Islet of Langerhans (tissue), 1 donor: ENCODE measurements around the gene STK32C.
"Not testable (repeated sequence)": the region's sequence is repeated elsewhere in the genome, so short reads cannot be mapped to it uniquely, and the experiment has no call there.

Experiments used
- FAIRE-seq: peaks from one replicate; lab custom pipeline; 2011; peaks lifted over from hg19 to GRCh38; lab: Jason Lieb, UNC

The STK32C gene

DNA sequence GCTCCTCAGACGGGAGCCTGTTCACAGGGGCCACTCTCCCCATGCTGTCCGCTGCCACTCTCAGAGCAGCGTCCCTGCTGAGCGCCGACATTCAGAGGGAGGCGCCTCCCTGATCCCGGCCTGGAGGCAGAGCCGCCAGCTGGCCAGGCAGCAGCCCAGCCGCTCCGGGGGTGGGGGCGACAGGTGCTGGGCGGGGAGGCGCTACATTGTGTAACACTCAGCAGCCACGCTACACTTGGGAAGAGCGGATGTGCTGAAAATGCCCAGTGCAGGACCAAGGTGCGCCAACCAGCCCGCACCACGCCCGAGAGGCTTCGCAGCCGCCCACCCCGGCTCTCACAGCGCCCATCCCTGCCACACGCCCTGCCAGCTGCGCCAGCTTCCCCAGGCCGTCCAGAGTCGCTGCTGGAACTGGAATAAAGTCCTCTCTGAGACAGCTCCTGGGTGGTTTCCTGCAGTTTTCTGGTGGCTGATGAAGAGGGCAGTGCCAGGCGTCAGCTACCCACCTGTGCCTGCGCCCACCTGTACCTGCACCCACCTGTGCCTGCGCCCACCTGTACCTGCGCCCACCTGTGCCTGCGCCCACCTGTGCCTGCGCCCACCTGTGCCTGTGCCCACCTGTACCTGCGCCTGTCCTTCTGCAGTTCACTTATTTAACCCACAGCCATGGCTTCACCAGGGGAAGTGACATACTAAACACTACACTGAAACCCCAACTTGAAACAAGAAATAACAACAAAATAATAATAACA lies 25.7 kb downstream of the STK32C start:
- FAIRE-seq = no peak

DNA sequence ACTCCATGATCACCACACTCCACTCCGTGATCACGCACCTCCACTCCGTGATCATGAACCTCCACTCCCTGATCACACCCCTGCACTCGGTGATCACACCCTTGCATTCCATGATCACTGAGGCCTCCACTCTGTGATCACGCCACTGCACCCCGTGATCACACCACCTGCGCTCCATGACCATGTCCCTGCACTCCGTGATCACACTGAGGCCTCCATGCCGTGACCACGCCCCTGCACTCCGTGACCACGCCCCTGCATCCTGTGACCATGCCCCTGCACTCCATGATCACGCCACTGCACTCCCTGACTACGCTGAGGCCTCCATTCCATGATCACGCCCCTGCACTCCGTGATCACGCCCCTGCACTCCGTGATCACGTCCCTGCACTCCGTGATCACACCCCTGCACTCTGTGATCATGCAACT lies 27.1 kb downstream of the STK32C start:
- no peak for FAIRE-seq

DNA sequence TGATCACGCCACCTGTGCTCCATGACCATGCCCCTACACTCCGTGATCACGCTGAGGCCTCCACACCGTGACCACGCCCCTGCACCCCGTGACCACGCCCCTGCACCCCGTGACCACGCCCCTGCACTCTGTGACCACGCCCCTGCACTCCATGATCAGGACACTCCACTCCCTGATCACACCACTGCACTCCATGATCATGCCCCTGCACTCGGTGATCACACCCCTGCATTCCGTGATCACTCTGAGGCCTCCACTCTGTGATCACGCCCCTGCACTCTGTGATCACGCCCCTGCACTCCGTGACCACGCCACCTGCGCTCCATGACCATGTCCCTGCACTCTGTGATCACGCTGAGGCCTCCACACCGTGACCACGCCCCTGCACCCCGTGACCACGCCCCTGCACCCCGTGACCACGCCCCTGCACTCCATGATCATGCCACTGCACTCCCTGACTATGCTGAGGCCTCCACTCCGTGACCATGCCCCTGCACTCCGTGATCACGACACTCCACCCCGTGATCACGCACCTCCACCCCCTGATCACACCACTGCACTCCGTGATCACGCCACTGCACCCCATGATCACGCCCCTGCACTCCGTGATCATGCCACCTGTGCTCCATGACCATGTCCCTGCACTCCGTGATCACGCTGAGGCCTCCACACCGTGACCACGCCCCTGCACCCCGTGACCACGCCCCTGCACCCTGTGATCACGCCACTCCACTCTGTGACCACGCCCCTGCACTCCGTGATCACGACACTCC lies 27.7 kb downstream of the STK32C start:
- no peak for FAIRE-seq

DNA sequence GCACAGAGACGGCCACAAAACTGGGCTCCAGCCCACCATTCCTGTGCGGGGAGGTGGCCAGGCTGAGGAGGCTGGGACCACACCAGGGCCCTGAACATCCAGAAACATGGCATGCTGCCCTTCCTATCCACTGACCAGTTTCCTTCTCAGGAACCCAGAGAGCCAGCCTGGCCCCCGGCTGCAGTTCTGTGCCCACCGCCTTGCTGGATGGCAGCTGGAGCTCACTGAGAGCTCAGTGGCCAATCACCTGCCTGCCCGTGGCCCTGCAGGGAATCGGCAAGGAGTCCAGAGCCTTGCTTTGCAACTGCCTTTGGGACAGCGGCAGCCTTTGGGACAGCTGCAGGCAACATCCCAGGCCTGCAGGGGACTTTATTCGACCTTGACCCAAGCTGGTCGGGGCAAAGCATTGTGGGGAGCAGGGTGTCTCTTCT lies 30.4 kb downstream of the STK32C start:
- no peak for FAIRE-seq

DNA sequence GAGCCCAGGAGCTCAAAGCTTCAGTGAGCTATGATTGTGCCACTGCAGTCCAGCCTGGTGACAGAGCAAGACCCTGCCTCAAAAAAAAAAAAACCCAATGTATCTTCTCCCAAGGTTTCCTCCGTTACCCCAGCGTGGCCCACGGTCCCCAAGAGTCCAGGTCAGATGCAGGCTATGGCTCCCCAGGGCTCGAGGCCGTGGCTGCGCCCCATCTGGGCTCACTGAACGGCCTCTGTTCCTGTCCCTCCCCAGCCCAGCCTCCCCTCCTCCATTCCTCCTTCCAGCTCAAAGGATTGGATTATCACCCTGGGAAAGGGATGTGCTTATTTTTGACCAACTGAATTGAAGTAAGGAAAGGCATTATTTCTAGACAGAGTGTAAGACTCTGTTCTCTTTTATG lies 31.0 kb downstream of the STK32C start:
- FAIRE-seq = no peak

DNA sequence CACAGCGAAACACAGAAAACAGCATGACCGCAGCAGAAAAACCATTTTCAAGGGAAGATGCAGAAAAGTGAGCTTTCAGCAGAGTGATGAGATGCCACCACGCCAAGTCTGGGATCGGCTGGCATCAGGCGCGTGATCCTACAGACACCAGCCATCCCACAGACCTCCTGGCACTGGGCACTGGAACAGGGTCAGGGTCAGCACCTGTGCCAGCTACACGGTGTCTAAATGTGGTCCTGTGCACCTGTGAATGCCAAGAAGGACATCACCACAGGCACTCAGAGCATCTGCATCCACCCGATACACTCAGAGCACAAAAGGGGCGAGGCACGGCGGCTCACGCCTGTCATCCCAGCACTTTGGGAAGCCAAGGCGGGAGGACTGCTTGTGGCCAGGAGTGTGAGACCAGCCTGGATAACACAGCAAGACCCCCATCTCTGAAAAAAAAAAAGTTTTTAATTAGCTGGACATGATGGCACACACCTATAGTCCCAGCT lies 31.5 kb downstream of the STK32C start:
- no peak for FAIRE-seq

DNA sequence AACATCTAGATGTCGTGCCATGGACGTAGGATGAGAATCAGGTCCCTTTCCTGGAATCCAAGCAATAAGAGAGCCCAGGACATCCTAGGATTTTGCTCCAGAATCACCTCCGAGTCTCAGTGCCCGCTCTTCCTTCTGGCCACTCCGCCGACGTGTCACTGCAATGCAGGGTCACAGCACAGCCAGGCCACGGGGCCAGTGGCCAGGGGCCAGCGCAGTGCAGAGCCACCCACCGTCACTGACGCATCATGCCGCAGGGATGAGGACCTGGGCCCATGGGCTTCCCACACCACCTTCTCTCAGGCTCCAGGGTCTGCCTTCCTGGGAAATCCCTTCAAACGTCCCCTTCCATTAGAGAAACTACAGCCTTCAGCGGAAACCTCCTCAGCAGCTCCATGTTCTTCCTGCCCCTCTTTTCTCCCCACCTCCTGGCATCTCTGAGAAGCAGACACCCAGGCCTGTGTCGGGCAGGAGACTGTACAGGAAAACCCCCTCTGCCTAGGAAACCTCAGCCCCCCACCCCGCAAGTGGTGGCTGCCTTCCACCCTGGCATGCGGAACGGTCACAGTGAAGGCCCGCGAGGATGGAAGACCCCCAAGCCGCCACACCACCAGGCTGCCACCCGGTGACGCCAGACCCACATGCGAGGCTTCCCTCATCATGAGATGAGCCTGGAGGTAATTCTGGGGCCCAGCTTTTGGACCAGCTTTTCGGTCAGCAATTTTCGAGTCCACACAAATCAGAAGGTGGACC lies 32.1 kb downstream of the STK32C start:
- FAIRE-seq = no peak

DNA sequence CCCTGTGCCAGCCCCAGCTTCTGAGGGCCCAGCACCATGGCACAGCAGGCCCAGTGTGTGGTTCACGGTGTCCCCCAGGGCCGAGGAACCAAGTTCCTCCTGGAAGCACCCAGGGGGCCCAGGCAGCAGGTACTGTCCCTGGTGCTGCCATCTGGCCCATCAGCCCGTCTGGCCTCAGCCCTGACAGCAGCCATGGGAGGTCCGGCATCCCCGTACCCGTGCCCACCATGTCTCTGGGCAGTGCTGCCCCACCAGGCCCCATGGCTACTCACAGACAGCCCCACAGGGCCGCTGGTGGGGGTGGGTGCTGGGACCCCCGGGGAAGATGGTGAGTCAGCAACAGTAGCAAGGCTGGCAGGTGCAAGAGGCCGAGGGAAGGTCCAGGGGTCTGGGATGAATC lies 32.8 kb downstream of the STK32C start:
- no peak for FAIRE-seq

DNA sequence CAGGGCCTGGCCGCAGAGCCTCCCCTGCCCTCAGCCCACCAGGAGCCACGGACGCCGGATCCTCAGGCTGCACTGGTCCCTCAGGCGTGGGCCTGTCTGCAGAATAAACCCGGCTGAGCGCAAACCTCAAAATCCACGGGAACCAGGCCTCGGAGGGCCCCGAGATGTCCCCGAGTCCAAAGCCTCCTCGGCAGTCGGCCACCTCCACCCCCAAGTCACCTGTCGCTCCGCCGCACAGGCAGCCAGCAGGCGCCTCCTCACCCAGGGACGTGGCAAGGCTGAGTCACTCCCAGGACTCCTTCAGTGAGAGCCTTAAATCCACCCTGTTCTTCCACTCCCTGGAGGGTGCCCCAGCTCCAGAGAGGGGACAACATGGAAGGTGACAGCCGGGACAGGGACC lies 33.2 kb downstream of the STK32C start:
- FAIRE-seq = no peak

DNA sequence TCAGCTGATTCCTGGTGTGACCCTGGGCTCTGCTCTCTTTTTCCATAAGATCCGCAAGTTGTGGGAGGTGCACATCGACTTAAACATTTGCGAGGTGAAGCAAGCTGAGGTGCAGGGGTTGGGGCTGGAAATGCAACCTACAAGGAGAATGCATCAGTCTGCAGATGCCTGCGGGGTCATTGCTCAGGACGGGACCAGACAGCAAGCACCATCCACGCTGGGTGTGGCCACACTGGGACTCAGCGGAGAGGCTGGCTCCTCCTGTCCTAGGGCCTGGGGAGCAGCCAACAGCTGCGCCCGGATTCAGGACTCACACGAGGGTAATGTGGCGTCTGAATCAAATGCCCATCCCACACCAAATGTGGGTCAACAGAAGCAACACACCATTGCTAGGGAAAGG lies 33.8 kb downstream of the STK32C start:
- no peak for FAIRE-seq

DNA sequence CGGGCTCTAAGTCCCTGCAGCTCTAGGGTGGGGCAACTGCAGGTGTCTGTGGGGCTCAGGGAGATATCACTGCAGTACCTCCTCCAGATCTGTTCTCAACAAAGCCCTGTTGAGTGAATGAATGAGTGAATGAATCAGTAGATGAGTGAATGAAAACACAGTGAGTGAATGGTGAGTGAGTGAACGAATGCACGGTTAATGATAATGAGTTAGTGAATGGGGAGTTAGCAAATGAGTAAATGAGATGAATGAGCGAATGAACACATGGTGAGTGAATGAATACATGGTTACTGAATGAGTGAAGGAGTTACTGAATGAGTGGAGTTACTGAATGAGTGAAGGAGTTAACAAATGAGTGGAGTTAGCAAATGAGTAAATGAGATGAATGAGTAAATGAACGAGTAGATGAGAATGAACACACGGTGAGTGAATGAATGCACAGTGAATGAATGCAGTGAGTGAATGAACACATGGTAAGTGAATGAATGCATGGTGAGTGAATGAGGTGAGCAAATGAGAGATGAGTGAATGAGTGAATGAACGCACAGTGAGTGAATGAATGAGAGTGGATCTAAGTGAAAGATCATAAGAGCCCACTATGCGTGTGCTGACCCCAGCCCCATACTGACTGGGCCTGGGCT lies 34.3 kb downstream of the STK32C start:
- no peak for FAIRE-seq

DNA sequence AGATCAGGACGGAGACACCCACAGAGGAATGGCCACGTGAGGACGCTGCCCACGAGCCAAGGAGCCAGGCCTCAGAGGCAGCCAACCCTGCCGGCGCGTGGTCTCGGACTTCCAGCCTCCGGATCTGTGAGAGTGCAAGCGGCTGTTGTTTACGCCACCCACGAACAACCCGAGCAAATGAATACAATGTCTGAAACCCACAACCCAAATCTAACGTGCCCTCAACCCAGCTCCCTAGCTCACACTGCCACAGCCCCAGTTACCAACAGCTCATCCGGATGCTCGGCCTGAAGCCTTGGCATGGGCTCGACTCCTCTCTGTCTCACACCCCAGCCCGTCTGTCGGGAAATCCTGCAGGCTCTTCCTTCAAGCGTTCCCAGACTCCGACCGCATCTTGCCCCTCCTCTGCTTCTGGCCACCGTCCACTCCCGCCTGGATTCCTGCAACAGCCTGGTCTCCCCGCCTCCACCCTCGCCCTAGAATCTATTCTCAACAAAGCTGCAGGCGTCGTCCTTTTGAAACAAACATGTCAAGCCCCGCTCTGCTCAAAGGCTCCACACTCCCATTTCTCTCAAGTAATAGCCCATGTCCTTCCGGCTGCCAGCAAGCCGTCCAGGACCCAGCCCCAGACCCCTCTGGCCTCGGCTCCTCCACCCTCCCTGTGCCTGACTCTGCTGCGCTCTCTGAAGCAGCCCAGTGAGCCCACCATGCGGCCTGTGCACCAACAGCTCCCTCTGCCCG lies 35.3 kb downstream of the STK32C start:
- no peak for FAIRE-seq

DNA sequence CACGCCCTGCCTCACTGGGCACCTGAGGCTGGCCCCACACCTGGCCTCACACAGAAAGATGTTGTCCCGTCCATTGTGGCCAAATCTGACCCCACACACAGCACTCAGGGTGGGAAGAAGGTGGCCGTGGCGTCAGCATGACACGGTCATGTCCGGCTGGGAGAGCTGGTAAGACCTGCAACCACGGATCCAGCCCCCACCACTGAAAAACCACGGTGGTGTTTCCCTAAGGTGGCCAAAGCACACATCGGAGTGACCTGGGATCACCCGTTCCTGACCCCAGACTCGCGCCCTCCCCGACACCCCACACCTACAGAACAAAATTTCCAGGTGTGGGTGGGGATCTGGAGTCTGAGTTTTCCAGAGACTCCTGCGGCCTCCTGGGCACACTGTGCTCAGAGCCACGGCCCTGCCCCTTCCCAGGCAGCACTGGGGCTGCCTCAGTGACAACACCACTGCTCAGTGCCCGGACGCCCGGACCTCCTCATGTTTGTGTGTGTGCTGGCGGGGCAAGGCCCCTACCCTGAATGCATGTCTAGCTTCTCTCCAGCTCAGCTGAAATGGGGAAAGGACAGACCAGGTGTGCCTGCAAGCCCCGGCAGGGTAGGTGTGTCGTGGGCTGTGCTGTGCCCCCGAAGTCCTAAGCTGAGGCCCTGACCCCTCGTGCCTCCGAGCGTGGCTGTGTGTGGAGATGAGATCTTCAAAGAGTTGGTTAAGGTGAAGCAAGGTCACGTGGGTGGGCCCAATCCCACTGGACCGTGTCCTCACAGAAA lies 36.1 kb downstream of the STK32C start:
- no peak for FAIRE-seq

DNA sequence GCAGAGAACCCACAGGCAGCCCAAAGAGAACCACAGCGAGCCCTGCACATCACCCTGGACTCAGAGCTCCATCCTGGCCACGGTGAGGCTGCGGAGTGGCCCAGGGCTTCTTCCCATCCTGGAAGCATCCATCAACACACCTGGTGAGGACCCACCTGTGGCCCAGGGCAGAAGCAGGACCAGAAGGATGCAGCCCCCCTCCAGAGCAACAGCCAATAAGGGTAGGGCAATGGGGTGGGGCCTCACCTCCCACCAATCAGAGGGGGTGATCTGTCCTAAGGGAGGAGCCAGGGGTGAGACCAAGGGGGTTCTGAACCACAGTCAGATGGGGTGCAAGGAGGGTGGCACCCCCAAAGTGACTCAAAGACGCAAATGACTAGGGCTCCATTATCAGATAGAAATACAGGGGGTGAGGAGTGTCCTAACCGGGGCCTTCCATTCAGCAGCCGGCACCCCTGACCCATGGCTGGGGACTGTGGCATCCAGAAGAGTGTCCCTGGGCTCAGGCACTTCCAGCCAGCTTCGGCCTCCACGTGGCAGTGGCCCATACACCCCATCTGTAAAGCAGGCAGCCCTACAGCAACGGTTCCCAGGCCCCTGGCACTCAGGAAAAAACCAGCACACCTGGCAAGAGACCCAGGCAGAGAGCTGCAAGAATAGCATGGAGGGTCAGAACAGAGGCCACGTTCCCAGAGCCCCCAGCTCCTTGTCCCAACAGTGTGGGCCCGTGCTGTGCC lies 36.9 kb downstream of the STK32C start:
- no peak for FAIRE-seq

DNA sequence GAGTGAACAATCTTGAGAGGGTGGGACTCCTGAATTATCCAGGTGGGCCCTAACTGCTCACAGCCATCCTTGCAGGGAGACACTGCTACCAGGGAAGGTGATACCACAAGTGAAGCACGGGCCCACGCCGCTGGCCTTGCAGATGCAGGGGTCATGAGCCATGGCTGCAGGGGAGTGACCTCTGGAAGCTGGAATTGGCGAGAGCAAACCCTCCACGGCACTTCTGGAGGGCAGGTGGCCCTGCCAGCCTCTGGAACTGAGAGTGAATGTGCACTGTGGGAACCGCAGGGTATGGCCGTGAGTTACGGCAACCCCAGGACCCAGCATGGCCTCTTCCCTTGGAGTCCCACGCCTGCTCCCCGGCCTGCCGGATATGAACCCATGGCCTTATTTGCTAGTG lies 37.5 kb downstream of the STK32C start:
- no peak for FAIRE-seq

DNA sequence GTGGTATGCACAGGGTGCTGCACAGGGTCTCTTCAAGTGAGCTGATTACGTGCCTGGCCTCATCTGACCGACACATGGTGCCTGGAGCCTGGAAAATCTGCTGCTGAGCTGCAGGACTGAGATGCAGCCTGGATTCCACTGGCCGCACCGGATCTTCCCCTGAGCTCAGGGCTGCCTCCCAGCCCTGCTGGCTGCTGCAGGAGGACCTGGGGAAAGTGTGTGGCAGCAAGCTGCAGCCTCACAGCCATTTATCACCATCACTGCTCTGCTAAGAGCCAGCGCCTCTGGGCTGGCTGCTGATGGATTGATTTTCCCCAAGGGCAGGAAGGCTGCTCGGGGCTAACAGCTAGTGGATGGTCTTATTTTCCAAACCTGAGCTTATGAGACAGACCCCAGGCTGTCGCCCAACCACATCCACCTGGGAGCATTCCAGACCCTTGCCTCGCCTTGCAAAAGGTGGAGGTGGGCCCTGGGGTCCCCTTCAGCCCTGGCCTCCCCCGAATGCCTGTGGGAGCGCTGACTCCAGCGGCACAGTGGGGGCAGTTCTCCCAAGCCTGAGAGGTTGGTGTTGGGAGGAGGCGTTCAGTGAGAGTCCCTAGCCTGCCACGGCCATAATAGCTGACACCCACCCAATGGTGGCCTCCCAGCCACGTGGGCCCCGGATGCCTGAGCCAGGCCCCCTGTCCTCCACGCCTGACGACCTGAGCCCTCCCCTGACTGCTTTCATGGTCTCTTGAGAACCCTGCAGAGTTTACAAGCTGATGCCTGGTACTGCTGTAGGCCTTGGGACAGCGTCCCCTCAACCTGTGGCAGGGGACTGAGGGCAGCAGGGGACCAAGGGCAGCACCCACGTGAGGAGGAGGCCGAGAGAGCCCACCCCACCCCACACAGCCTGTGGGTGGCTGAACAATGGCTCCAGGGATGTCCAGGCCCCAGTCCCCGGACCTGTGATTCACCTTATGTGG lies 38.2 kb downstream of the STK32C start:
- FAIRE-seq = no peak

DNA sequence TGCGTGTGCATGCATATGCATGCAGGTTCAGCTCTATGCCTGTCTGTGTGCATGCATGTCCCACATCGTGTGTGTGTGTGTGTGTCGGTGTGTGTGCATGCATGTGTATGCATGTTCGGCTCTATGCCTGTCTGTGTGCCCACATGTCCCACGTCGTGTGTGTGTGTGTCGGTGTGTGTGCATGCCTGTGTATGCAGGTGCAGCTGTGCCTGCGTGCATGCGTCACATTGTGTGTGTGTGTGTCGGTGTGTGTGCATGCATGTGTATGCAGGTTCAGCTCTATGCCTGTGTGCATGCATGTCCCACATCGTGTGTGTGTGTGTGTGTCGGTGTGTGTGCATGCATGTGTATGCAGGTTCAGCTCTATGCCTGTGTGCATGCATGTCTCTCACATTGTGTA lies 39.8 kb downstream of the STK32C start:
- FAIRE-seq = not testable (repeated sequence)

DNA sequence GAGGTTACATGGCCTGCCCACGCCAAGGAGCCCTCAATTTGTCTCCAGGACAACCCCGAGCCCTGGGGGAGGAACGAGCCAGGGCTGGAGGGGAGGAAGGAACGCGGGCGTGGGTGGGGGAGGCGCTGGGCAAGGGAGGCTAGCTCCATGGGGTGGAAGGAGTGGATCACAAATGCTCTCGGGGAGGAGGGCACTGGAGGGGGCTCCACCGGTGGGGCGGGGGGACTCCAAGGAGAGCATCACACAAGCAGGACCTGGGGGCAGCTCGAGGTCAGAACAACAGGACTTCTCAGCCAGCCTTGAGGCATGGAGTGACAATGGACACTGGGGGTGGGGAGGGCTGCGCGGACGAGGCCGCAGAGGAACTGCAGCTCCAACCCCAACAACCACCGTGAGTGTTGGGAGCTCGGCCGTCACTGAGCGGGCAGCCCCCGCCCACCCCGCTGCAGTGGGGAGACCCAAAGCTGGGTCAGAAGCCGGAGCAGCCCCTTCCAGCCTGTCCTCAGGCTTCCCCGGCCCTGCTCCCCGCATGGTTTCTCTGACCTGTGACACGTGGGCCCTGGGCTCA lies 41.1 kb downstream of the STK32C start:
- FAIRE-seq = no peak
